Psoas muscle (tissue), 8 donors: Measurements from ENCODE around the gene ALKBH2. TPM values are rescaled to one million over a fixed set of nuclear protein-coding genes. Genes with fewer than 3 reads are reported as not detected.

Source experiments
- ATAC-seq, 4 donors: fragments of 200-7000 bp; cut with Tn5 transposase; one replicate each; pipeline ENCODE4 v1.9.1; 2020; ENCODE audit warnings: moderate library complexity in 3 of 4, mild to moderate bottlenecking in 2 of 4
- DNase-seq, 2 donors: peaks; one replicate each; pipeline ENCODE4 v3.0.0-alpha.2; 2020
- H3K27ac ChIP-seq: fragments of 200-600 bp; one replicate; pipeline ENCODE4 v1.8.0; 2022
- H3K27me3 ChIP-seq, 3 donors: fragments of 200-600 bp in 1 of 3; one replicate each; pipeline versions ENCODE4 v1.6.1 to v1.8.0; 2013 to 2022; ENCODE audit warnings: low read length in 2 of 3, mild to moderate bottlenecking in 2 of 3, moderate library complexity in 1 of 3; ENCODE audit not compliant: insufficient read depth in 3 of 3
- H3K36me3 ChIP-seq, 2 donors: fragments of 200-600 bp in 1 of 2; one replicate each; pipeline versions ENCODE4 v1.6.1 to v1.8.0; 2013 to 2022; ENCODE audit warnings: low read depth in 1 of 2, mild to moderate bottlenecking in 1 of 2, moderate library complexity in 1 of 2; ENCODE audit not compliant: insufficient read depth in 1 of 2
- H3K4me1 ChIP-seq: fragments of 200-600 bp; one replicate; pipeline ENCODE4 v1.8.0; 2022
- H3K4me3 ChIP-seq: fragments of 200-600 bp; one replicate; pipeline ENCODE4 v1.8.0; 2022; ENCODE audit warnings: mild to moderate bottlenecking
- H3K9me3 ChIP-seq: fragments of 200-600 bp; one replicate; pipeline ENCODE4 v1.8.0; 2022
- WGBS, 3 donors: extraction: QIAGEN DNeasy Blood & Tissue Kit; methylation state at CpG; one replicate each; pipeline versions ENCODE4 v1.1.6 to v1.1.7; 2013; 5-methylcytosine and 5-hydroxymethylcytosine counted together
- intact Hi-C, 2 donors: fragments of 100-400 bp; cut with DNase I; formaldehyde crosslinking; loops; one replicate each; pipeline versions ENCODE4 v1.11.0 to v1.14.2; 2022
- polyA plus RNA-seq, 3 donors: library from polyadenylated mRNA; stranded (reverse); fragments of 200-250 nt; gene quantifications; one replicate each; pipeline ENCODE4 v1.2.3, GENCODE V29; 2013
- total RNA-seq, 4 donors: library from RNA; stranded (reverse); fragmentation: NEBNext Ultra II Directional in 2 of 4; extraction: Animal tissue kit (Norgen Biotek cat#: 25700) in 2 of 4; gene quantifications; one replicate each; pipeline versions ENCODE4 v1.2.1 to v1.2.4, GENCODE V29; 2021 to 2023
- TF ChIP-seq, protein P1 (sequence below): fragments of 200-600 bp; IDR thresholded peaks from one replicate; pipeline ENCODE4 v1.8.0; 2022; ENCODE audit warnings: antibody characterized with exemption
- donor health status: healthy with polysubstance abuse.
- donor health status: DM: no; HTN: no; CAD: no; lungs with moderate emphysema.
- donor health status: Bipolar disorder and iron deficiency.
- donor health status: healthy.
- donor health status: DM: yes; HTN: yes; CAD: no.
- donor health status: DM: no; HTN: no; CAD: no.
- donor health status: DM: no; HTN: no; CAD: no.
- donor health status: DM: yes; HTN: yes; CAD: no.

Gene ALKBH2
- total and polyA plus RNA-seq, 7 donors = 7.3 to 50.4 (median 25.3) TPM

DNA sequence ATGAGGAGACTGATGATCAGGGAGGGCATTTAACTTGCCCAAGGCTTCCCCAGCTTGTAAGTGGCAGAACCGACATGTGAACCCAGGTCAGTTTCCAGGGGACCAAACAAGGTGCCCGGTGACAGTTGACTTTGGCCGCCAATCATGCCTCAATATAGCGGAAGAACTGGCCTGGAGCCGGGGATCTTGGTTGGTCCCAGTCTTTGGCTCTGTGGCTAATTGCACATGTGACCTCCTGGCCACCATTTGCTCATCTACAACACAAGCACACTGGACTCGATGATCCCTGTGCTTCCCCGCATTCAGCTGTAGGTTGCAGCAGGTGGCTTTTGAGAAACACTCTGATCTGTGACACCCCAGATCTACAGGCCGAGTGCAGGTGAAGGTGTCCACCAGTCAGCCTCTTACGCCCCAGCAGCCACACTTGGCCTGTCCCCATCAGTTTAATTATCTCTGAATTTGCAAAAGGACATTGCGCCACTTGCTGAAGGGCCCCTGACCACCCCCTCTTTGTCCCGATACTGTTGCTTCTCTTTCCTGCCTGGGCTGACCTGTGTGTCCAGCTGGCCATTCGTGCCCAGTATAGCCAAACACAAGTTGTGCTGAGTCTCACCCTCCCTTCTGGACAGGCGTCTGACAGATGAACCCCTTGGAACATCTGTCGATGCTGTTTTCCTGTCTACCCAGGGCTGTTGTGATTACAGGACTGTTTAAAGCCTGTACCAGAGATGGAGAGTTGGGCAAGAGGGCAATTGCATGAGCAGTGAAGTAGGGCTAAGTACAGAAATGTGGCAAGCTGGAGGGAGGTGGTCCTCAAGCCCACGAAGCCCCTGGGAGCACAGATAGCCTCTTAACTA is 37.3 kb upstream of the ALKBH2 start:
- H3K4me3 ChIP-seq = peak overlapping the region; percentile 65

DNA sequence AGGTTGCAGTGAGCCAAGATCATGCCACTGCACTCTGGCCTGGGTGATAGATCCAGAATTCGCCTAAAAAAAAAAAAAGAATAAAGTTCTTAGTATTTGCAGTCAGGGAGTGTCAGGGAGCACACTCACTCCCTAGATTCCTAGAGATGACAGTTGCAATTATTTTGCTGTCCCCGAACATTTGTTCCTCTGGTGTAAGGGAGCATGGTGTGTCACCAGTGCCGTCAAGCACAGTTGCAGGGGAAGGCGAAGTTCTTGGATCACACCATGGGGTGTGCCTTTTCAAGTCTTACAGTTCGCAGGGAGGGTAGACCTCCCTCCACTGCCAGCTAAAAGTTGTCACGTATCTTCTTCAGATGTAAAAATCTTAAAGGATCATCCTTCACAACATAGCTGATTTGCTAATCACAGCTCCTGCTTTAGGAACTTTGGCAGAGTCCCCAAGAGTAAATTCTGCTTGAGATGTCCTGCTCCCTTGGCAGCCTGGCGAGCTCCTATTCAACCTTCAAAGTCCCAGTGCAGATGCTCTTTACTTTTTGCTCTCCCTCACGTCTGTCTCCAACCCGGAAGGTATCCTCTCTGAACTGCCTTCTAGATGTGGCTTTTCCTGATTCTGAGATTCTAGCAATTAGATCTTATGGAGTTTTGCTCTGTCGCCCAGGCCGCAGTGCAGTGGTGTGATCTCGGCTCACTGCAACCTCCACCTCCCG is 34.4 kb upstream of the ALKBH2 start:
- Histone ChIP-seq H3K9me3 (no peaks in the 10 kb centered on the region), H3K4me1 (peaks cover 75% of the 10 kb centered on the region), H3K27me3 (no peaks in the 10 kb centered on the region), H3K36me3 (peaks cover 0 to 14% of the 10 kb centered on the region in 2 donors), H3K27ac (peak overlapping the region; percentile 96), H3K4me3 (no peak overlapping the region)
- ATAC-seq (peak in 3 of 4 donors; percentile 33 to 61 (median 42)), DNase-seq (peak; percentile 43 to 83)
- intact Hi-C loops = no loop called here
- TF ChIP-seq, protein P1, sequence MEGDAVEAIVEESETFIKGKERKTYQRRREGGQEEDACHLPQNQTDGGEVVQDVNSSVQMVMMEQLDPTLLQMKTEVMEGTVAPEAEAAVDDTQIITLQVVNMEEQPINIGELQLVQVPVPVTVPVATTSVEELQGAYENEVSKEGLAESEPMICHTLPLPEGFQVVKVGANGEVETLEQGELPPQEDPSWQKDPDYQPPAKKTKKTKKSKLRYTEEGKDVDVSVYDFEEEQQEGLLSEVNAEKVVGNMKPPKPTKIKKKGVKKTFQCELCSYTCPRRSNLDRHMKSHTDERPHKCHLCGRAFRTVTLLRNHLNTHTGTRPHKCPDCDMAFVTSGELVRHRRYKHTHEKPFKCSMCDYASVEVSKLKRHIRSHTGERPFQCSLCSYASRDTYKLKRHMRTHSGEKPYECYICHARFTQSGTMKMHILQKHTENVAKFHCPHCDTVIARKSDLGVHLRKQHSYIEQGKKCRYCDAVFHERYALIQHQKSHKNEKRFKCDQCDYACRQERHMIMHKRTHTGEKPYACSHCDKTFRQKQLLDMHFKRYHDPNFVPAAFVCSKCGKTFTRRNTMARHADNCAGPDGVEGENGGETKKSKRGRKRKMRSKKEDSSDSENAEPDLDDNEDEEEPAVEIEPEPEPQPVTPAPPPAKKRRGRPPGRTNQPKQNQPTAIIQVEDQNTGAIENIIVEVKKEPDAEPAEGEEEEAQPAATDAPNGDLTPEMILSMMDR = no peak
- 68 to 87% (median 71%) methylated on average over 13 of the region's 13 CpGs for WGBS, 3 donors

More for the DNA sequence above, 37.3 kb upstream of the ALKBH2 start:
- Histone ChIP-seq H3K4me1 (peaks cover 80% of the 10 kb centered on the region), H3K27ac (peak overlapping the region; percentile 96), H3K27me3 (no peaks in the 10 kb centered on the region), H3K9me3 (no peaks in the 10 kb centered on the region), H3K36me3 (peaks cover 0 to 21% of the 10 kb centered on the region in 2 donors)
- 26 to 37% (median 28%) methylated on average over 15 of the region's 15 CpGs for WGBS, 3 donors
- TF ChIP-seq, protein P1 = no peak
- ATAC-seq (peak; percentile 51 to 72 (median 64)), DNase-seq (peak; percentile 58 to 85)
- intact Hi-C loops = no loop called here

DNA sequence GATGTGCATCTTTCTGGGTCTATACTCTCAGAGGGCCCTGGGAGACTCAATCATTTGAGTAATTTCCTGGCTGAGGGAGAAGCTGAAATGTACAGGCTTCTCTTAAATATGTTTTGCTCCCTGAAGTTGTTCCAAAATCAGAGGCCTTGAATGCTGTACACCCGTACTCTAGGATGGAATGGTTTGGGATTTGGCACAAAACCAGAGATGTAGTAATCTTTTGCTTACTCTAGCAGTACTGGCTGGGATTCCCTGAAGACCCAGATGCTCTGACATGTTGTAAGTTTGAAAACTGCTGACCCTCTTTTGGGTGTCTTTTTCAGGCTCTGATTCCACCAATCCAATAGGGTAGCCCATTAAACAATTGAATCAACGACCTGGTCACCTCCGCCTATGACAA is 33.5 kb upstream of the ALKBH2 start:
- Histone ChIP-seq H3K27me3 (no peaks in the 10 kb centered on the region), H3K36me3 (peaks cover 0 to 14% of the 10 kb centered on the region in 2 donors), H3K4me3 (no peak overlapping the region), H3K9me3 (no peaks in the 10 kb centered on the region), H3K27ac (peak overlapping the region; percentile 96), H3K4me1 (peaks cover 75% of the 10 kb centered on the region)
- TF ChIP-seq, protein P1 = no peak
- DNase-seq (no peak), ATAC-seq (no peak)
- intact Hi-C loops = no loop called here
- WGBS, 3 donors = 63 to 78% (median 68%) methylated on average over 3 of the region's 3 CpGs

DNA sequence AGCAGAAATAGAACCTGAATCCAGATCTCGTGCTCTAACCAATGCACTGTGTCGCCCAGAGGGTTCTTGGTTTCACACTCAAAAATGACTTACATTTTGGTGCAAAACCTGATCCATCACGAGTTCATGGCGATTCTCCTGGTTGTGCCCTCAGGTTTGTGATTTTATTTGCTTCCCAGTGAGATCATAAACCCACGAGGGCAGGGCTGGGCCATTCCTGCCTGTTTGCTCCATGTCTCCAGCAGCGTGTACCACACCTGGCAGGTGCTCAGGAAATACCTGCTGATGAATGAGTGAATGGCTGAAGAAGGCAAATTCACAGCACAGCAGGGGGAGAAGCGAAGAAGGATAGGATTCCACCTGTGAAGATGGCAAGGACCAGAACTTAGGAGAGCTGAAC is 32.5 kb upstream of the ALKBH2 start:
- no peak for DNase-seq
- TF ChIP-seq, protein P1 = no peak
- Histone ChIP-seq H3K27me3 (no peaks in the 10 kb centered on the region), H3K4me3 (no peak overlapping the region), H3K27ac (peak overlapping the region; percentile 96), H3K4me1 (peaks cover 83% of the 10 kb centered on the region), H3K36me3 (peaks cover 0 to 19% of the 10 kb centered on the region in 2 donors), H3K9me3 (no peaks in the 10 kb centered on the region)
- intact Hi-C loops = no loop called here
- WGBS, 3 donors = 81 to 91% (median 85%) methylated on average over 7 of the region's 7 CpGs
- no peak for ATAC-seq
